Choroid plexus epithelial cell (primary cell): ENCODE results near the gene ZCCHC14.
"Not testable (repeated sequence)": the region's sequence is repeated elsewhere in the genome, so short reads cannot be mapped to it uniquely, and the experiment has no call there.

Experiments used
- DNase-seq: peaks from one replicate; pipeline ENCODE4 v3.0.0-alpha.2; 2010; ENCODE audit warnings: low read depth
- H3K4me3 ChIP-seq: 2 replicates; pipeline ENCODE4 v1.5.1; 2011; ENCODE audit warnings: low read depth, mild to moderate bottlenecking, control low read depth, low read length, moderate library complexity
- CTCF ChIP-seq: conservative IDR thresholded peaks from 2 replicates; pipeline ENCODE4 v1.5.1; 2011; ENCODE audit warnings: low read depth, mild to moderate bottlenecking, control low read depth, inconsistent platforms, low read length, moderate library complexity

The ZCCHC14 gene

GRCh38 chr16:87393680-87394055 is 99.2 kb downstream of the ZCCHC14 start:
- TF ChIP-seq CTCF, result no peak
- peak overlapping the region; percentile 84 for H3K4me3 ChIP-seq
- DNase-seq, result no peak

DNA sequence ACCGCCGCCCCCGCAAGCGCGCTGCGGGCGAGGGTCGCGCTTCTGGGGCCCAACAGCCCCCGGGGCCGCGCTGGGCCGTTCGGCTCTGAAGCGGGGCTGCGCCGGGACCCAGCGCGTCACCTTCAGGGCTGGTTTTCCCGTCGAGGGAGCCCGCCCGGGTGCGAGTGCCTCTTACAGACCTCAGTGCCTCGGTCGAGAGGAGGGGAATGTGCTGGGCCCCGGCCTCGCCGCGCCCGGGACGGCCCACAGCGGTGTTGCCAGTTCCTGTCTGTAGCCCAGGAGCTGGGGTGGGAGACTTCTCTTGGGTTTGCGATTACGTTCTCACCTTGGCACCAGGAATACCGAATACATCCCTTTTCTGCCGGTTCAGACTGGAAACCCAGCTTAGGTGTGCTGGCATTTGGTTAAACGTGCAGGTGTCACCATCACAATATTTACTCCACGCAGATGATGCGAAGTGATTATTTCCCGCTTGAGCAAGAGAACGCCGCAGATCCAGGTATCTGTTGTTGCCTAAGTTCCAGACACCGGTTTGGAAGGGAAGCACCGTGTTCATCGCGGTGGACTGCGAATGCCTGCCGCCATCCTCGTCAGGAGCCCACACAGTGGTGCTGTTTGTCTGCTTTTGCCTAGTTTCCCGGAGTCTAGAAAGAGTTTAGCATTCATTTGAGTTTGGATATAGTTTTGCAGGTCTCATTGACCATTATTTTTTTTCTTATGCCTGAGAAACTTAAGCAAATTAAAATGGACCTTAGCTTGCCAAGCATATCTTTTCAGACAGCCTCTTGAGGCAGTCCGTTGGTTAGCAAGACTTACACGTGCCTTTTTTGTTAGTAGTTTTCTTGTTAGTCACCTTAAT is 99.8 kb downstream of the ZCCHC14 start:
- TF ChIP-seq CTCF, result peak; percentile 53
- peak overlapping the region; percentile 84 for H3K4me3 ChIP-seq
- peak; percentile 53 for DNase-seq

- no peak for TF ChIP-seq CTCF
- DNase-seq, result peak; percentile 97
- H3K4me3 ChIP-seq, result peak within 1 kb of the TSS; percentile 84
Observed at GRCh38 chr16:87391950-87392820, 100.6 kb downstream of the ZCCHC14 start, which contains the start of gene MAP1LC3B. Gene MAP1LC3B, plus strand, starts transcription at chr16:87392336. Its CDS starts 92 bp downstream, at chr16:87392428.

DNA sequence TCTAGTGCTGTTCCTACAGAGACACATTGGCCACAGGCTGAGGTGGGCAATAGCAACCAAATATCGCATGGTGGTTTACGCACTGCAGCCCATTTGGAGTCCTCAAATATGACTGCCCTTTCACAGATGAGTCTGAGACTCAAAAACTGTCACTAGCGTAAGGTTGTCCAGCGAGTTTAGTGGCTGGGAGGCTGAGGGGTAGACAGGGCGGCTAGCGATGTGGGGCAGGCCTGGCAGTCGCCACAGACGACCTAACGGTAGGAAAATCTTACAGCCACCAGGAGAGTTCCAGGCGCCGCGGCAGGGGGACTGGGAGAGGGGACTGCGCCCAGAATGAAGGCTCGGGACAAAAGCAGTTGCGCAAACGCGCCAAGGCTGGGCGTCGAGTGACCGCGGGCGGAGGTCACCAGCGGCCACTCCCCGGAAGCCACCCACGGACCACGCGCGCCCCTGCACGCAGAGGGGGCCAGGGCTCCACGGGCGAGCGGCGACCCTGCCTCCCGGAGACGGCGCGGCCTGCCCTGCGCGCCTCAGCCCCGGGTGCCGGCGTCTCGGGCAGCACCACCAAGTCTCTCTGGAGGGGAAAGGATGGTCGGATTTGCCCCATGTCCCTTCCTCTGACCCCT is 101.4 kb downstream of the ZCCHC14 start:
- peak overlapping the region; percentile 64 for H3K4me3 ChIP-seq
- TF ChIP-seq CTCF, result no peak
- DNase-seq, result peak; percentile 36

- no peak for DNase-seq
- no peak for TF ChIP-seq CTCF
- no peak overlapping the region for H3K4me3 ChIP-seq
Observed at GRCh38 chr16:87390641-87391323, 102.0 kb downstream of the ZCCHC14 start.

DNA sequence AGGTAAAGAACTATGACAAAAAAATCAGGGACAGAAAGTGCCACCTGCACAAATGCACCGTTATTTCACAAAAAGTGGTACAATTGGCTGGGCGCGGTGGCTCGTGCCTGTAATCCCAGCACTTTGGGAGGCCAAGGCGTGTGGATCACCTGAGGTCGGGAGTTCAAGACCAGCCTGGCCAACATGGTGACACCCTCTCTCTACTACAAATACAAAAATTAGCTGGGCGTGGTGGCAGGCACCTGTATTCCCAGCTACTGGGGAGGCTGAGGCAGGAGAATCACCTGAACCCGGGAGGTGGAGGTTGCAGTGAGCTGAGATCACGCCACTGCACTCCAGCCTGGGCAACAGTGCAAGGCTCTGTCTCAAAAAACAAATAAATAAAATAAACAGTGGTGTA is 102.9 kb downstream of the ZCCHC14 start:
- H3K4me3 ChIP-seq, DNase-seq: not testable (repeated sequence)
